H9 (cell line): Measurements from ENCODE around the gene AP1S1. TPM values are rescaled to one million over a fixed set of nuclear protein-coding genes. Genes with fewer than 3 reads are reported as not detected.

Experiments
- DNase-seq: peaks from one replicate; pipeline ENCODE4 v3.0.0-alpha.2; 2017
- H2AFZ ChIP-seq: one replicate; pipeline ENCODE4 v1.6.1; 2013; ENCODE audit warnings: mild to moderate bottlenecking, low read length, control low read depth, moderate library complexity
- H2AK5ac ChIP-seq: 2 replicates; pipeline ENCODE4 v1.6.1; 2013; ENCODE audit warnings: low read length, control low read depth, mixed read lengths; ENCODE audit not compliant: insufficient read length
- H2BK120ac ChIP-seq: one replicate; pipeline ENCODE4 v1.6.1; 2013; ENCODE audit warnings: low read depth, mild to moderate bottlenecking, low read length, control low read depth, inconsistent platforms; ENCODE audit not compliant: poor library complexity, severe bottlenecking
- H2BK12ac ChIP-seq: 2 replicates; pipeline ENCODE4 v1.6.1; 2013; ENCODE audit warnings: low read length, control low read depth, mixed read lengths, low read depth; ENCODE audit not compliant: insufficient read length
- H2BK15ac ChIP-seq: 2 replicates; pipeline ENCODE4 v1.6.1; 2013; ENCODE audit warnings: low read depth, low read length, control low read depth
- H2BK20ac ChIP-seq: one replicate; pipeline ENCODE4 v1.6.1; 2013; ENCODE audit warnings: low read depth, mild to moderate bottlenecking, low read length, control low read depth, inconsistent platforms; ENCODE audit not compliant: poor library complexity, severe bottlenecking
- H2BK5ac ChIP-seq: 2 replicates; pipeline ENCODE4 v1.6.1; 2013; ENCODE audit warnings: low read length, control low read depth, mixed read lengths; ENCODE audit not compliant: insufficient read length
- H3K14ac ChIP-seq: 2 replicates; pipeline ENCODE4 v1.6.1; 2013; ENCODE audit warnings: low read length, control low read depth; ENCODE audit not compliant: insufficient read depth
- H3K18ac ChIP-seq: 2 replicates; pipeline ENCODE4 v1.6.1; 2013; ENCODE audit warnings: low read depth, mild to moderate bottlenecking, mixed read lengths, low read length, control low read depth; ENCODE audit not compliant: insufficient read length
- H3K23ac ChIP-seq: 2 replicates; pipeline ENCODE4 v1.6.1; 2013; ENCODE audit warnings: low read length, control low read depth, mixed read lengths, low read depth; ENCODE audit not compliant: insufficient read length
- H3K23me2 ChIP-seq: 2 replicates; pipeline ENCODE4 v1.6.1; 2013; ENCODE audit warnings: low read depth, mild to moderate bottlenecking, mixed read lengths, low read length, control low read depth; ENCODE audit not compliant: insufficient read length, poor library complexity, severe bottlenecking
- H3K27ac ChIP-seq: 2 replicates; pipeline ENCODE4 v1.5.1; 2013; ENCODE audit warnings: low read length, control low read depth, mixed read lengths, low read depth; ENCODE audit not compliant: insufficient read length
- H3K27me3 ChIP-seq: 2 replicates; pipeline ENCODE4 v1.6.1; 2013; ENCODE audit warnings: low read length, control low read depth, inconsistent platforms; ENCODE audit not compliant: insufficient read depth
- H3K4ac ChIP-seq: 2 replicates; pipeline ENCODE4 v1.6.1; 2013; ENCODE audit warnings: low read depth, mild to moderate bottlenecking, control low read depth, inconsistent platforms, low read length, moderate library complexity
- H3K4me1 ChIP-seq: 2 replicates; pipeline ENCODE4 v1.6.1; 2013; ENCODE audit warnings: low read length, control low read depth, inconsistent platforms; ENCODE audit not compliant: insufficient read depth
- H3K4me2 ChIP-seq: 2 replicates; pipeline ENCODE4 v1.6.1; 2013; ENCODE audit warnings: low read length, control low read depth, mixed read lengths; ENCODE audit not compliant: insufficient read length, insufficient read depth
- H3K56ac ChIP-seq: 2 replicates; pipeline ENCODE4 v1.6.1; 2013; ENCODE audit warnings: low read depth, mild to moderate bottlenecking, mixed read lengths, low read length, control low read depth; ENCODE audit not compliant: insufficient read length
- H3K79me1 ChIP-seq: 2 replicates; pipeline ENCODE4 v1.6.1; 2013; ENCODE audit warnings: low read depth, mild to moderate bottlenecking, moderate library complexity, low read length, control low read depth, inconsistent platforms; ENCODE audit not compliant: insufficient read depth, poor library complexity, severe bottlenecking
- H3K79me2 ChIP-seq: 2 replicates; pipeline ENCODE4 v1.6.1; 2013; ENCODE audit warnings: low read length, control low read depth, inconsistent platforms; ENCODE audit not compliant: insufficient read depth
- H3K9ac ChIP-seq: 2 replicates; pipeline ENCODE4 v1.6.1; 2013; ENCODE audit warnings: low read length, control low read depth, mixed read lengths; ENCODE audit not compliant: insufficient read length; ENCODE audit errors: extremely low read depth
- H3K9me3 ChIP-seq: one replicate; pipeline ENCODE4 v1.6.1; 2013; ENCODE audit warnings: low read depth, low read length, inconsistent platforms; ENCODE audit not compliant: control insufficient read depth
- H3T11ph ChIP-seq: one replicate; pipeline ENCODE4 v1.6.1; 2013; ENCODE audit warnings: mild to moderate bottlenecking, low read length, control low read depth, inconsistent platforms
- H4K20me1 ChIP-seq: one replicate; pipeline ENCODE4 v1.6.1; 2013; ENCODE audit not compliant: control insufficient read depth, insufficient read length, insufficient read depth
- H4K5ac ChIP-seq: 2 replicates; pipeline ENCODE4 v1.6.1; 2013; ENCODE audit warnings: low read depth, mild to moderate bottlenecking, mixed read lengths, low read length, control low read depth; ENCODE audit not compliant: insufficient read length
- H4K8ac ChIP-seq: replicated peaks from 2 replicates; pipeline ENCODE4 v1.6.1; 2013; ENCODE audit warnings: low read length, control low read depth, mixed read lengths, low read depth; ENCODE audit not compliant: insufficient read length
- H4K91ac ChIP-seq: 2 replicates; pipeline ENCODE4 v1.6.1; 2013; ENCODE audit warnings: low read depth, mild to moderate bottlenecking, moderate library complexity, mixed read lengths, low read length, control low read depth; ENCODE audit not compliant: insufficient read length
- H3K27ac Mint-ChIP-seq, 3 experiments: 2 replicates in 2 of 3; 3 replicates in 1 of 3; pipeline ENCODE4 v1.8.0; 2020 to 2021; ENCODE audit warnings: mixed read lengths in 3 of 3, mild to moderate bottlenecking in 1 of 3, moderate library complexity in 1 of 3
- H3K27me3 Mint-ChIP-seq: 2 replicates; pipeline ENCODE4 v1.8.0; 2021; ENCODE audit warnings: low read depth, mild to moderate bottlenecking, moderate library complexity, mixed read lengths
- H3K36me3 Mint-ChIP-seq, 3 experiments: 2 replicates in 2 of 3; 3 replicates in 1 of 3; pipeline ENCODE4 v1.8.0; 2020 to 2021; ENCODE audit warnings: low read depth in 3 of 3, mixed read lengths in 3 of 3; ENCODE audit not compliant: insufficient read depth in 1 of 3
- H3K4me1 Mint-ChIP-seq, 2 experiments: 2 replicates each; pipeline ENCODE4 v1.8.0; 2020; ENCODE audit warnings: mixed read lengths in 2 of 2
- H3K4me3 Mint-ChIP-seq, 2 experiments: 2 replicates in 1 of 2; 3 replicates in 1 of 2; pipeline ENCODE4 v1.8.0; 2020 to 2021; ENCODE audit warnings: mild to moderate bottlenecking in 2 of 2, mixed read lengths in 2 of 2, moderate library complexity in 1 of 2
- H3K9me3 Mint-ChIP-seq, 2 experiments: 2 replicates in 1 of 2; 3 replicates in 1 of 2; pipeline ENCODE4 v1.8.0; 2020; ENCODE audit warnings: mild to moderate bottlenecking in 2 of 2, mixed read lengths in 2 of 2, moderate library complexity in 1 of 2
- WGBS: extraction: QIAGEN DNeasy Blood & Tissue Kit; methylation state at CpG from one replicate; pipeline ENCODE4 v1.1.7; 2013; ENCODE audit warnings: missing lambda C conversion rate, low lambda C conversion rate, mixed read lengths; ENCODE audit not compliant: insufficient read length; ENCODE audit errors: extremely low coverage; 5-methylcytosine and 5-hydroxymethylcytosine counted together
- total RNA-seq: library from RNA; stranded (reverse); gene quantifications from 2 replicates; pipeline ENCODE4 v1.2.1, GENCODE V29; 2021
- TF ChIP-seq, protein P1 (sequence below): fragments of 200-600 bp; sonication (generic); conservative IDR thresholded peaks from 3 replicates; pipeline ENCODE4 v1.8.0; 2021; ENCODE audit warnings: antibody characterized with exemption, mild to moderate bottlenecking

The AP1S1 gene
- total RNA-seq, 1 experiment from 2014 or later: 65.2 TPM

DNA sequence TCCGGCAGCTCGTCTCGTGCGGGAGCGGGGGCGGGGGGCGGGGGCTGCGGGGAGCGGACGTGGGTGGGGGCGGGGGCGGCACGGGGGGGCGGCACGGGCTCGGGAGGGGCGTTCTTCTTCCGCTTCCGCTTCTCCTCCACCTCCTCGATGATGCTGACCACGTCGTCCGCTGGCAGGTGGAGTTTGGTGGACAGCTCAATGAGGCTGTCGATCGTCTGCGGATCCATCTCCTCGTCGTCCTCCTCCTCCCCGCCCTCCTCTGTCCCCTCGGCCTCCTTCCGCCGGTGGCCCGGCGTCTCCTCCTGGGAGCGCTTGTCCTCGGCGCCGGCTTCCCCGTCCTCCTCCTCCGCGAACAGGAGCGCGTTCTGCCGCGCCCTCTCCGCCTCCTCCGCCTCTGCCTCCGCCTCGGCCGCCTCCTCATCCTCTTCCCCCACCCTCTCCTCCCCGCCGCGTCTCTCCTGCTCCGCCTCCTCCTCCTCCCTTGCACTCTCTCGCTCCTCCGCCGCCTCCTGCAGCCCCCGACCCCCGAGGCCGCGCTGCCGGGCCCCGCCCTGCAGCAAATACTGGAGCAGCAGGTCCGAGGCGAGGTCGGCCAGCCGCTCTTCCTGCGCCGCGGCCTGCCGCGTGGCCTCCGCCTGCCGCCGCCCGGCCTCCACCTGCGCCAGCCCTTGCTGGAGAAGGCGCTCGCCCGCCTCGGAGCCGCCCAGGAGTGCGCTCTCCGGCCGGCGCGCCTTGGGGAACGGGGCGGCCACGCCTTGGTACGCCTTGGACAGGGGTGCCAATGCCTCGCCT lies 9.2 kb downstream of the AP1S1 start:
- Histone ChIP-seq H2BK20ac (no peak overlapping the region), H3K9ac (no peak overlapping the region), H3K79me2 (no peaks in the 10 kb centered on the region), H3K4me2 (peak overlapping the region; percentile 65), H4K91ac (no peak overlapping the region), H2BK15ac (no peak overlapping the region), H2BK120ac (no peak overlapping the region), H2AK5ac (no peak overlapping the region), H3K79me1 (no peaks in the 10 kb centered on the region), H3K56ac (no peak overlapping the region), H3K23ac (no peak overlapping the region), H3K4ac (no peak overlapping the region), H3K27me3 (peaks cover 3% of the 10 kb centered on the region; the same call in 1 of the 2 replicates), H4K20me1 (no peaks in the 10 kb centered on the region), H4K8ac (no peak overlapping the region), H3T11ph (no peak overlapping the region), H2AFZ (no peak overlapping the region), H3K23me2 (peaks cover 40% of the 10 kb centered on the region), H3K4me1 (peaks cover 14% of the 10 kb centered on the region; the same call in 1 of the 2 replicates), H4K5ac (no peak overlapping the region), H2BK5ac (no peak overlapping the region), H3K18ac (no peak overlapping the region), H3K9me3 (no peaks in the 10 kb centered on the region), H3K27ac (no peak overlapping the region), H2BK12ac (no peak overlapping the region), H3K14ac (no peak overlapping the region)
- Mint-ChIP-seq H3K4me1 (peaks cover 49 to 68% of the 10 kb centered on the region in 2 experiments), H3K9me3 (no peaks in the 10 kb centered on the region), H3K27ac (peak overlapping the region in 1 of 3 experiments; percentile 88; a peak in 2 of 7 replicates), H3K36me3 (peaks cover 0 to 8% (median 7%) of the 10 kb centered on the region in 3 experiments; a peak in 3 of 7 replicates), H3K4me3 (peak overlapping the region; percentile 83 to 87), H3K27me3 (peaks cover 37% of the 10 kb centered on the region)
- TF ChIP-seq, protein P1, sequence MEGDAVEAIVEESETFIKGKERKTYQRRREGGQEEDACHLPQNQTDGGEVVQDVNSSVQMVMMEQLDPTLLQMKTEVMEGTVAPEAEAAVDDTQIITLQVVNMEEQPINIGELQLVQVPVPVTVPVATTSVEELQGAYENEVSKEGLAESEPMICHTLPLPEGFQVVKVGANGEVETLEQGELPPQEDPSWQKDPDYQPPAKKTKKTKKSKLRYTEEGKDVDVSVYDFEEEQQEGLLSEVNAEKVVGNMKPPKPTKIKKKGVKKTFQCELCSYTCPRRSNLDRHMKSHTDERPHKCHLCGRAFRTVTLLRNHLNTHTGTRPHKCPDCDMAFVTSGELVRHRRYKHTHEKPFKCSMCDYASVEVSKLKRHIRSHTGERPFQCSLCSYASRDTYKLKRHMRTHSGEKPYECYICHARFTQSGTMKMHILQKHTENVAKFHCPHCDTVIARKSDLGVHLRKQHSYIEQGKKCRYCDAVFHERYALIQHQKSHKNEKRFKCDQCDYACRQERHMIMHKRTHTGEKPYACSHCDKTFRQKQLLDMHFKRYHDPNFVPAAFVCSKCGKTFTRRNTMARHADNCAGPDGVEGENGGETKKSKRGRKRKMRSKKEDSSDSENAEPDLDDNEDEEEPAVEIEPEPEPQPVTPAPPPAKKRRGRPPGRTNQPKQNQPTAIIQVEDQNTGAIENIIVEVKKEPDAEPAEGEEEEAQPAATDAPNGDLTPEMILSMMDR: no peak
- no CpG with 5 or more reads among the region's 92 CpGs for WGBS
- DNase-seq: peak; percentile 82
